Measurements from ENCODE around the gene BCS1L. TPM values are rescaled to one million over a fixed set of nuclear protein-coding genes. Genes with fewer than 3 reads are reported as not detected.

Gene BCS1L
- total RNA-seq, 4 donors from 2014 or later, result 40.3 to 51.3 (median 42.8) TPM

DNA sequence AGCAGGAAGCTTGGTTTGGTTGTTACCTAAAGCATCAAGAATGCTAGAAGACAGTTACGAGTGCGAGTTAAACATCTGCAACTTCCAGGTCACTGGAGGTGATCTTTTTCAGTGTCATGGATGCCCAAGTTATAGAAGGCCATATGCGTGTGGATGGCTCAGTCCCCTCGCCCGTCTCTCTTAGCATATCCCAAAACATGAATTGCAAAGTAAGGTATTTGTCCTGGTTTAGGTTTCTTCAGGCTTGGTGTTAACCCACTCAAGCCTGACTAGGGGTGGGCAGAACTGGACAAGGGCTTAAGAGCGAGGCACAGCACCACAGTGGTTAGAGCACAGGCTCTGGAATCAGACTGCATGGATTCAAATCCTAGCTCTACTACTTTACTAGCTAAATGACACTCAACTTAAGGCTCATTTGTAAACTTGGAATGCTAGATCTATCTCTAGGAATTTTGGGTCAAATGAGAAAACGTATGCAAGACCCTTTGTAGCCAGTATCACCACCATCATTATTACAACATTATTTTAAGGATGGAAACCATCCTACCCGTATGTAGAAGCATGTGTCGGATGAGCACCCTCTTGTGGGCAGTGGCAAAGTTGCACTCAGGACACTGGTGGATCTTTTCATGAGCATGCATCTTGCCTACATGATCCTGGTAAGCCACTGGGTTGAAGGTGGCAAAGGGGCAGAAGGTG lies 11.2 kb upstream of the BCS1L start:
- TF ChIP-seq POLR2AphosphoS5 (IDR thresholded peaks at IDR 0.05), result no peak
- TF ChIP-seq, protein P1, sequence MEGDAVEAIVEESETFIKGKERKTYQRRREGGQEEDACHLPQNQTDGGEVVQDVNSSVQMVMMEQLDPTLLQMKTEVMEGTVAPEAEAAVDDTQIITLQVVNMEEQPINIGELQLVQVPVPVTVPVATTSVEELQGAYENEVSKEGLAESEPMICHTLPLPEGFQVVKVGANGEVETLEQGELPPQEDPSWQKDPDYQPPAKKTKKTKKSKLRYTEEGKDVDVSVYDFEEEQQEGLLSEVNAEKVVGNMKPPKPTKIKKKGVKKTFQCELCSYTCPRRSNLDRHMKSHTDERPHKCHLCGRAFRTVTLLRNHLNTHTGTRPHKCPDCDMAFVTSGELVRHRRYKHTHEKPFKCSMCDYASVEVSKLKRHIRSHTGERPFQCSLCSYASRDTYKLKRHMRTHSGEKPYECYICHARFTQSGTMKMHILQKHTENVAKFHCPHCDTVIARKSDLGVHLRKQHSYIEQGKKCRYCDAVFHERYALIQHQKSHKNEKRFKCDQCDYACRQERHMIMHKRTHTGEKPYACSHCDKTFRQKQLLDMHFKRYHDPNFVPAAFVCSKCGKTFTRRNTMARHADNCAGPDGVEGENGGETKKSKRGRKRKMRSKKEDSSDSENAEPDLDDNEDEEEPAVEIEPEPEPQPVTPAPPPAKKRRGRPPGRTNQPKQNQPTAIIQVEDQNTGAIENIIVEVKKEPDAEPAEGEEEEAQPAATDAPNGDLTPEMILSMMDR (IDR thresholded peaks at IDR 0.05), result peak; percentile 68 to 79 (median 75)
- no peak for TF ChIP-seq EP300 (IDR thresholded peaks at IDR 0.05; ENCODE audit: low read depth)
- peaks cover 0 to 60% (median 29%) of the 10 kb centered on the region in 4 donors for H3K36me3 ChIP-seq
- no peaks in the 10 kb centered on the region for H3K27me3 ChIP-seq
- H3K9me3 ChIP-seq, result no peaks in the 10 kb centered on the region
- no peaks in the 10 kb centered on the region for H3K4me1 ChIP-seq
- H3K4me3 ChIP-seq, result no peak overlapping the region
- DNase-seq, result peak; percentile 54
- WGBS, 2 donors (ENCODE audit: low coverage in 1 of 2), result 54 to 67% methylated on average over 5 to 9 of the region's 9 CpGs
- no peak overlapping the region for H3K27ac ChIP-seq
- in situ Hi-C loops (cut with MboI; ENCODE audit: low pct_ligation_motif_present in 1 of 4, low pct_unique_long_range_greater_than_20kb in 1 of 4, low sequenced_read_pairs in 3 of 4), result no loop called here
- intact Hi-C loops (cut with DNase I; ENCODE audit: low total_unique reads), result no loop called here

DNA sequence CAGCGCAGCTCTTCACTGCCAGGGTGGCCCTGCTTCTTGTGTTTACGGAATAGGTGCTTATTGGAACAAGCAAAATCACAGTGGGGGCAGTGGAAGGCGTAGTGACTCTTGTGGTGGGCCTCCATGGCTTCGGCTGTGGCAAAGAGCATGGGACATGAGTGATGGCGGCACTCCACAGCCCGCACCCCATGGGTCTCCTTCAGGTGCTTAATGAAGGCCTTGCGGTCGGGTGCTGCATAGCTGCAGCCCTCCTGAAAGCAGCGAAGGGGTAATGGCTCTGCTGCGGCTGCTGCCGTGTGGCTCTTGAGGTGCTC lies 10.7 kb upstream of the BCS1L start:
- intact Hi-C loops (cut with DNase I; ENCODE audit: low total_unique reads) (no loop called here), in situ Hi-C loops (cut with MboI; ENCODE audit: low pct_ligation_motif_present in 1 of 4, low pct_unique_long_range_greater_than_20kb in 1 of 4, low sequenced_read_pairs in 3 of 4) (no loop called here)
- no peaks in the 10 kb centered on the region for H3K4me1 ChIP-seq
- no peak overlapping the region for H3K27ac ChIP-seq
- TF ChIP-seq POLR2A (IDR thresholded peaks at IDR 0.05), result no peak
- TF ChIP-seq, protein P1 (IDR thresholded peaks at IDR 0.05), result peak in 1 of 5 experiments; percentile 7
- no peak overlapping the region for H3K4me3 ChIP-seq
- no peaks in the 10 kb centered on the region for H3K27me3 ChIP-seq
- no peaks in the 10 kb centered on the region for H3K9me3 ChIP-seq
- WGBS, 2 donors (ENCODE audit: low coverage in 1 of 2), result 86% methylated on average over 11 of the region's 11 CpGs; no CpG with 5 or more reads in 1 of the 2 donors
- DNase-seq, result no peak
- peaks cover 0 to 56% (median 28%) of the 10 kb centered on the region in 4 donors for H3K36me3 ChIP-seq

DNA sequence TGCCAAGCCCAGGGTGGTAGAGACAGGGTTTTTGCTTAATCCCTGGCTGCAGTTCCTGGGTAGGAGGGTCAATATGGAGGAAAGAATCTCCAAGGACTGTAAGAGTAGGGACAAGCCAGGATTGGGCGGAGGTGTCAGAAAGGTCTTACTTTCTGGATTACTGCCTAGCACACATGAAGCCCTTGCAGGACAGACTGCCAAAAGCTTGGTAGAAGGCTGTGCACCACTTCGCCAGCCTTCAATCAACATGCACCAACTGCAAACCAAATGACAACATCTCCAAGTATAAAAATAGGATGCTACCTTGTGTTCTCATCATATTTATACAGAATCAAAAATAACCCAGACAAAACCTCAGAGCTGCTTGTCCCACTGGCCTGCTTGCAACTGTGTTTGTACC lies 3.7 kb upstream of the BCS1L start:
- H3K27me3 ChIP-seq, result no peaks in the 10 kb centered on the region
- H3K4me1 ChIP-seq, result peaks cover 14 to 21% (median 17%) of the 10 kb centered on the region in 4 donors
- no peak for DNase-seq
- H3K9me3 ChIP-seq, result no peaks in the 10 kb centered on the region
- no peak overlapping the region for H3K27ac ChIP-seq
- H3K4me3 ChIP-seq, result no peak overlapping the region
- WGBS, 2 donors (ENCODE audit: low coverage in 1 of 2), result 100% methylated on average over 2 of the region's 2 CpGs
- TF ChIP-seq POLR2A (IDR thresholded peaks at IDR 0.05) (no peak), POLR2AphosphoS5 (IDR thresholded peaks at IDR 0.05) (no peak), EP300 (IDR thresholded peaks at IDR 0.05; ENCODE audit: low read depth) (no peak)
- TF ChIP-seq, protein P1 (IDR thresholded peaks at IDR 0.05), result no peak
- in situ Hi-C loops (cut with MboI; ENCODE audit: low pct_ligation_motif_present in 1 of 4, low pct_unique_long_range_greater_than_20kb in 1 of 4, low sequenced_read_pairs in 3 of 4), result no loop called here
- H3K36me3 ChIP-seq, result peaks cover 0 to 19% (median 5%) of the 10 kb centered on the region in 4 donors
- intact Hi-C loops (cut with DNase I; ENCODE audit: low total_unique reads), result no loop called here

GRCh38 chr2:218658671-218659257 lies 719 bp upstream of the BCS1L start:
- H3K4me3 ChIP-seq, result peak overlapping the region; percentile 59 to 98 (median 71)
- no peaks in the 10 kb centered on the region for H3K9me3 ChIP-seq
- 2% methylated on average over 27 of the region's 27 CpGs; no CpG with 5 or more reads in 1 of the 2 donors for WGBS, 2 donors (ENCODE audit: low coverage in 1 of 2)
- H3K36me3 ChIP-seq, result peaks cover 0 to 16% (median 8%) of the 10 kb centered on the region in 4 donors
- peak overlapping the region; percentile 79 to 88 (median 82) for H3K27ac ChIP-seq
- in situ Hi-C loops (cut with MboI; ENCODE audit: low pct_ligation_motif_present in 1 of 4, low pct_unique_long_range_greater_than_20kb in 1 of 4, low sequenced_read_pairs in 3 of 4), result no loop called here
- TF ChIP-seq, protein P1 (IDR thresholded peaks at IDR 0.05), result peak in 2 of 5 experiments; percentile 40 to 56
- no peak for TF ChIP-seq POLR2AphosphoS5 (IDR thresholded peaks at IDR 0.05)
- peaks cover 14 to 21% (median 17%) of the 10 kb centered on the region in 4 donors for H3K4me1 ChIP-seq
- H3K27me3 ChIP-seq, result no peaks in the 10 kb centered on the region
- DNase-seq, result peak; percentile 66
- intact Hi-C loops (cut with DNase I; ENCODE audit: low total_unique reads), result no loop called here
